Cardiac septum (tissue), 1 donor: ENCODE measurements around the gene MIDN. TPM values are rescaled to one million over a fixed set of nuclear protein-coding genes. Genes with fewer than 3 reads are reported as not detected.

Experiments
- DNase-seq: peaks from one replicate; pipeline ENCODE4 v3.0.0-alpha.2; 2020; ENCODE audit warnings: low spot score
- intact Hi-C: fragments of 100-400 bp; cut with DNase I; formaldehyde crosslinking; loops from one replicate; pipeline ENCODE4 v1.14.0; 2022
- total RNA-seq: library from RNA; stranded (reverse); fragmentation: NEBNext Ultra II Directional; extraction: Animal tissue kit (Norgen Biotek cat#: 25700); gene quantifications from one replicate; pipeline ENCODE4 v1.2.1, GENCODE V29; 2021
- donor health status: DM: no; HTN: no; CAD: no.

MIDN gene
- total RNA-seq, 1 donor from 2014 or later = 97.5 TPM

DNA sequence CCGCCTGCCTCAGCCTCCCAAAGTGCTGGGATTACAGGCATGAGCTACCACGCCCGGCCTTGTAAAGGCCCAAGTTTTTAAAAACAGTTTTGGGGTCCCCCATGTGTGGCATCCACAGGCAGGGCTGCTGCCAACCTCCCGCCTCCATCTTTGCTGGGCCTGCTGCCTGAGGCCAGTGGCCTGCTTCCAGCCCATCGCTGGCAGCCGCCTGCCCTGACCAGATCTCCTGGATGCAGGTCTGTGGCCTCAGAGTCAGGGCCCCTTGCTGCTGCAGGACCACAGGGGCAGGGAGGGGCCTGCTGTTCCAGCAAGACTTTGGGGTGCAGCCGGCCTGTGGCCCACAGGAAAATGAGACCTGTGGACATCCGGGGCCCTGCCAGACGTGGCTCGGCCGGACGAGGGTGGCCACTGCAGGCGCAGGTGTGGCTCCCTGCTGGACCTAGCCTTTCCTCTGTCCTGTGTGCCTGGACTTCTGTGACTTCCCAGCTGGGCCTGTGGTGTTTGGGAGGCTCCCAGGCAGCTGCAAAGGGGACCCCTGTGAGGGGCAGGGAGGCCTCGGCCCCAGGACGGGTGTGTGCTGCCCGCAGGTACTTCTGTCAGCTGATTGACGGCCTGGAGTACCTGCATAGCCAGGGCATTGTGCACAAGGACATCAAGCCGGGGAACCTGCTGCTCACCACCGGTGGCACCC lies 28.5 kb upstream of the MIDN start:
- intact Hi-C loops = loop anchor here (2.0 kb wide), 1 partner anchor 19 kb away; the partner anchor contains the start of gene CBARP
- no peak for DNase-seq

DNA sequence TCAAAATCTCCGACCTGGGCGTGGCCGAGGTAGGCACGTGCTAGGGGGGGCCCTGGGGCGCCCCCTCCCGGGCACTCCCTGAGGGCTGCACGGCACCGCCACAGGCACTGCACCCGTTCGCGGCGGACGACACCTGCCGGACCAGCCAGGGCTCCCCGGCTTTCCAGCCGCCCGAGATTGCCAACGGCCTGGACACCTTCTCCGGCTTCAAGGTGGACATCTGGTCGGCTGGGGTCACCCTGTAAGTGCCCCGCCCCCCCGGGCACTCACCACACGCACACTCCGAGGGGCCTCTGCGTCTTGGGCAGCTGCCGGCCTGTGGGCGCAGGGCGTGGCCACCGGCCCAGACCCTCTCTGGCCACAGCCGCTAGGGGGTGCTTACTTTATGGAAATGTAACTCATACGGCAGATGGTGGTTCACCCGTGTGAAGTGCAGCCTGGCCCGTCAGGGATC lies 27.9 kb upstream of the MIDN start:
- intact Hi-C loops = loop anchor here (2.0 kb wide), 1 partner anchor 18 kb away; the partner anchor contains the start of gene CBARP
- no peak for DNase-seq

DNA sequence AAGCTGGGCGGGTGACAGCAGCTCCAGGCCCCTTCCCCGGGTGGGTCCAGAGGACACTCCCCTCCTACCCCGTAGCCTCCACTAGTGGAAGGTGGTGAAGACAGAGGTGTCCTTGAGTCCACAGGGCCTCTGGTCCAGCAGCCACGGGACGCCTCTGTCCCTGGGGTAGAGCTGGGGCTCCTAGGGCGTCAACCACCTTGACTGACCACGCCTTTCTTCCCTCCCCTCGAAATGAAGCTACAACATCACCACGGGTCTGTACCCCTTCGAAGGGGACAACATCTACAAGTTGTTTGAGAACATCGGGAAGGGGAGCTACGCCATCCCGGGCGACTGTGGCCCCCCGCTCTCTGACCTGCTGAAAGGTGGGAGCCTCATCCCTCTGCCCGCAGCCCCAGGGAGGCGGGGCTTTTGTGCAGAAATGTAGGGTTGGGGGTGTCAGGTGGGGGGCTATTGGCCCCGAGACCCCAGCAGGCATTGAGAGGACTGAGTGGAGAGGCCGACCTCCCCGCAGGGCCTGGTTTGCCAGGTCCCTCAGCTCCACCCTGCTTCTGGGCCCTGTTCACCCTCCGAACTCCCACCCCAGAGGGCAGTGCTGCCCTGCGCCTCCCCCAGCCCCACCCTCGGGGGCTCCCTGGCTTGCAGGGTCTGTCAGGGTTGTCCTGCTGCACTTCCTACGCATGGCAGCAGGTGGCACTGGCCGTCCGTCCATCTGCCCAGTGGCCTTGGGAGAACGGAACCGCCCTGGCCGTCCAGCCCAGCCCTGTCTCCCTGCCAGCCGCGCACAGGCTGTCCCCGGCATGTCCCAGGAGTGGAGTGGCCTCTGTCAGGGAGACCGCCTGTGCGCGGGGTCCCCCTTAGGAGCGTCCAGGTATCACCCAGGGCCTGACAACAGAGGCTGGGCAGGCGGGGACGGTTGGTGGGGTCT lies 27.1 kb upstream of the MIDN start:
- intact Hi-C loops = loop anchor here (2.0 kb wide), 1 partner anchor 18 kb away; the partner anchor contains the start of gene CBARP

DNA sequence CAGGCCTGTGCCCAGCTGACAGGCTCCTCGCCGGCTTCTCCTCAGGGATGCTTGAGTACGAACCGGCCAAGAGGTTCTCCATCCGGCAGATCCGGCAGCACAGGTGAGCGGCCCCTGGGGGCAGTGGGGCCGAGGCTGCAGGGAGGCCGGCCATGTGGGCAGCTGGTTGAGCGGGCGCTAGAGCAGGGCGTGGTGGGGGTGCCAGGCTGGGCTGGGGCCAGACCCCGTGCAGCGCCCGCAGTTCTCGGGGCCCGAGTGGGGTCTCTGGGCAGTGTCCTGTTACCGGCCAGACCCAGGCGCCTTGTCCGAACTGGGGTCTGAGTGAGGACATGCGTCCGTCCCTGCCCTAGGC lies 26.5 kb upstream of the MIDN start:
- intact Hi-C loops = loop anchor here (2.0 kb wide), 1 partner anchor 17 kb away; the partner anchor contains the start of gene CBARP

More for the DNA sequence above, 27.1 kb upstream of the MIDN start:
- no peak for DNase-seq

DNA sequence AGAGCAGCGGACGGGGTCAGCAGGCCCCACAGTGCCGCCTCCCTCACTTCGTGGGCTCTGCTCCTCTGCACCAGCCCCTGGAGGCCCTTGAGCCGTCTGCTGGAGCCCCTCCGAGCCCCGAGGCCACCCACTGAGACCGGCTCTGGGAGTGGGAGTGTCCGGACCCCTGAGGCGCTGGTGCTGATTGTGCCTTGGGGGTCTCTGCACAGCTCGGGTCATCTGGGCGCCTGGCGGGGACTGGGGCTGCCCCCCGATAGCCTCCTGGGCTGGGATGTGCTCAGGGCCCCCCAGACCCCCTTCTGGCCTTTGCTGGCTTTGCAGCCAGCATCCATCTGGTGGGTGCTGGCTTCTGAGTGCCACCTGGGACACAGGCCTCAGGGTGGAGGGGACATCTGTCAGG lies 26.0 kb upstream of the MIDN start:
- intact Hi-C loops = no loop called here
- no peak for DNase-seq

More for the DNA sequence above, 26.5 kb upstream of the MIDN start:
- no peak for DNase-seq

DNA sequence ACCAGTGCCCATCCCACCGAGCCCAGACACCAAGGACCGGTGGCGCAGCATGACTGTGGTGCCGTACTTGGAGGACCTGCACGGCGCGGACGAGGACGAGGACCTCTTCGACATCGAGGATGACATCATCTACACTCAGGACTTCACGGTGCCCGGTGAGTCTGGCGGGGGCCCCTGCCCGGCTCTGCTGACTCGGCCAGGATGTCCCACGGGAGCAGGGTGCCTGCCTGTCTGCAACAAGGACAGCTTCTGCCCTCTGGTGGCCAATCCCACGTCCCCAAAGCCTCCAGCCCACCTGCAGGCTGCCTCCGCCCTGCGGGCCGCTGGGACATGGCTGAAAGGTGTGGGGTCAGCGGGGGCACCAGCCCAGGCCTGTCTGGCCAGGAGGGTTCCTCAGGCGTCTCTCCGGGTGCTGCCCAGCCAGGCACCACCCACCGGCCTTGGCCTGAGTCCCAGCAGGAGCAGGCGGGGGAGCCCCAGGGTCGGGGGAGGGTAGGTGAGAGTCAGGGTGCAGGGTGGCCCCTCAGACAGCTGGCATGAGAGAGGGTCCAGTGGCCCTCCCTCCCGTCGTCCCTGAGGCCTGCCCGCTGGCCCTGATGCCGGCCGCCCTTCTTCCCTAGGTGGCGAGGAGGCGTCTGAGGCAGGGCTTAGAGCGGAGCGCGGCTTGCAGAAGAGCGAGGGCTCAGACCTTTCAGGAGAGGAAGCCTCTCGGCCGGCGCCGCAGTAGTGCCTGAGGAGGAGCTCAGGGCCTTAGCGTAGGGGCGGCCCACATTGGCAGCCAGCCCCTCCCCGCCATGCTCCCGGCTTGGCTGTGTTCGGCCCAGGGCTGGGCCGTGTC lies 25.1 kb upstream of the MIDN start:
- DNase-seq = no peak
- intact Hi-C loops = loop anchor here (1.0 kb wide), 1 partner anchor 44 kb away; no protein-coding TSS in a partner anchor

DNA sequence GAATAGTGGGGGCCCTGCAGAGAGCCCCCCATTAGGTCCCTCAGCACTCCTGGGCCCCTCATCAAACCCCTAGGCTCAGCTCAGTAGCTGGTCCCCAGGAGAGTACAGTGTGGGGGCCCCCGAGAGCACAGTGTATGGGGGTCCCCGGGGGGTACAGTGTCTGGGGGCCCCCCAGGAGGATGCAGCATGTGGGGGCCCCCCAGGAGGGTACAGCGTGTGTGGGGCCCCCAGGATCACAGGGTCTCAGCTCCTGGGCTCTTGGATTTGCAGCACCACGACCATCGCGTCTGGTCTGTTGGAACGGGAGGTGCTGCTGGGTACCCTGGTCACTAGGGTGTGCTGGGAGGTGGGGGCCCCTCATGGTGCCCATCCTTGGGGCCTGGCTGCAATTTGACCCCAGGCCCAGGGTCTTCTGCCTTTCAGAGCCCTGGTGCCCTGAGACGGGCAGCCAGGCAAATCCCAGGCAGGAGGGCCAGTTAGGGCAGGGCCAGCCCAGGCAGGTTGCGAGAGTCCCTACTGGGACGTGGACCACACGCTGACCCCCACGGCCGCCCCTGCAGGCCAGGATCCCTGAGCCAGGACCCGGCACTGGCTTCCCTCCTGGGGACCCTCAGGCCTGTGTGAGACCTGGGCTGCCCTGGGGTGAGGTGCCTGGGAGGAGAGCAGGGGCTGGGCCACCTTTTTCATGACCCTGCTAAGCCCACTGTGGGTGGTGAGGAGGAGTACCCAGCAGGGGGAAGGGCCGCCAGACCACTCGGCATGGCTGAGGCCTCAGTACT lies 24.1 kb upstream of the MIDN start:
- intact Hi-C loops = no loop called here
- DNase-seq = no peak

DNA sequence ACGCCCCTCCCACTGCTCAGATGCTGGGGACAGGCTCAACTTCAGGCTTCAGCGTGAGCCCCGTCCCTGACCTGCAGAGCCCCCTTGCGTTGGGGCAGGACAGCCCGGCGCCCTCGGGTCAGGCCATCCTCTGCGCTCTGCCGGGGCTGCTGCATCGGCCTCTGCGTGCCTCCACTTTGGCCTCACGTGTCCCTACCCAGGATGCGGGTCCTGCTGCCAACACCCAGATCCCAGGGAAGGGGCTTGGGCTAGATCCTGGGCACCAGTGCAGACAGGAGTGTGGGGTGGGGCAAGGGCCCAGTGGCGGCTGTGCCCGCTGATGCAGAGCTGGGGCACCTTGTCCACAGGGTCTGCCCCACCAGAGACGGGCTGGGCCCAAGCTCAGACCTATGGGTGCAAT lies 23.5 kb upstream of the MIDN start:
- DNase-seq = no peak
- intact Hi-C loops = no loop called here

DNA sequence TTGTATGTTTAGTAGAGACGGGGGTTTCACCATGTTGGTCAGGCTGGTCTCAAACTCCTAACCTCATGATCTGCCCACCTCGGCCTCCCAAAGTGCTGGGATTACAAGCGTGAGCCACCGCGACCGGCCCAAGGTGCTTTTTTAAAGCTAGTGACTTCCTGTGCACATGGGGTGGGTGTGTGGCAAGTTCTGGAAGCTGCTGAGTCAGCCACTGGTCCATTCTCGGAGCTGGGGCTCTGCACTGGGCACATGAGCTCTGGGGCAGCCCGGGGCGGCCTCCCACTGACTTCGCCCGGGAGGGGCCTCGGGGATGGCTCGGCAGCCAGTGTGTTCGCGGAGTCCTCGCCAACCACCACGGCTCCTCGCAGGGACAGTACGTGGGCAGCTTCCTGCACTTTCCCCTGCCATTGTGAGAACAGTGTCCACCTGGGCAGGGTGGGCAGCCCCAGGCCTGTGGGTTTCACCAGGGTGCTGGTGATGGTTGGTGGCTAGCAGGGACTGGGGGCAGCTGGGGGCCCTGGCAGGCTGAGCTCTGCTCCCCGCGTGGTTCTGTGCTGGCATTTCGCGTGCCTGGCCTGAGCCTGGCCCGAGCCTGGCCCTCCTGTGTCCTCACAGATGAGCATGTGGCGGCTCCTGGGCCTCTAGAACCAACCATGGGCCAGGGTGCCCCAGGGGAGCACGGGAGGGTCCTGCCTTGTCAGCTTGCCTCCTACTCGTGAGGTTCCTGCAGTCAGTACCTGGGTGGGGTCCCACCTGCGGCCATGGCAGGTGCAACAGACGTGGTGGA lies 22.8 kb upstream of the MIDN start:
- intact Hi-C loops = no loop called here
- no peak for DNase-seq

DNA sequence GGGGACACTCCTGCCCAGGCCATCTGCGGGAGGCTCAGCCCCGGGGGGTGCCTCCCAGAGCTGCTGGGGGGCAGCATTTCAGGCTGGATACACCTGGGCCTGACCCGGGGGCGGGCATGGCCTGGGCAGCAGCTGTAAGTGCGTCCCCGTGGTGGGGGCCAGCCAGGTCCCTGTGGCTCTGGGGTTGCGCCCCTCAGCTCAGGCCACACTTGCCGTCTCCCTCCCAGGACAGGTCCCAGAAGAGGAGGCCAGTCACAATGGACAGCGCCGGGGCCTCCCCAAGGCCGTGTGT lies 22.2 kb upstream of the MIDN start:
- DNase-seq = no peak
- intact Hi-C loops = no loop called here

DNA sequence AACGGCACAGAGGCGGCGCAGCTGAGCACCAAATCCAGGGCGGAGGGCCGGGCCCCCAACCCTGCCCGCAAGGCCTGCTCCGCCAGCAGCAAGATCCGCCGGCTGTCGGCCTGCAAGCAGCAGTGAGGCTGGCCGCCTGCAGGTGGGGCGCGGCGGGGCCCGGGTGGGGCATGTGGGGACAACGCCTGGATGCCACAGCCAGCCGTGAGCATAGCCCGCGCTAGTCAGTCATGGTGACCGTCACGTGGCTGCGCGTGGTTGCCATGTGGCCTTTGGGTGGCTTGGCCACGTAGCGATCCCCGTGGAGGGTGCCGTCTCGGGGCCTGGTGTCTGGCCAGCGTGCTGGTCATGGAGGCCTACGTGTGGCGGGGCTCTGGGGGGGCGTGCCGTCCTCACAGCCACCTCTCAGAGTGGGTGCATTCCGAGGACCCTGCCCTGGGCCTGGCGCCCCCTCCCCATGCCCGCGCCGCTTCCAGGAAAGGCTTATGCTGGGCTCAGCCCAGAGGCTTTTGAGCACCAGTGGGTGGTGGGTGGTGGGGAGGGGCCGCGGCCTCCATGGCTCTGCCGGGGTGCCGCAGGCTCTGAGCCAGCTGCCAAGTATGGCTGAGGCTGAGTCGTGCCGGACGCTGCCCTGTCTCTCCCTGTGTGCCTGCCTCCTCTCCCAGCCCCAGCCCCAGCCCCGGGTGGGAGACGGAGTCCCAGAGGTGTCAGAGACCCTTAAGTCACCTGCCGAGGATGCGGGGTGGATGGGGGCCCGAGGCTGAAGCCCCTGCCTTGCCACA lies 21.7 kb upstream of the MIDN start:
- intact Hi-C loops = no loop called here
- DNase-seq = no peak

DNA sequence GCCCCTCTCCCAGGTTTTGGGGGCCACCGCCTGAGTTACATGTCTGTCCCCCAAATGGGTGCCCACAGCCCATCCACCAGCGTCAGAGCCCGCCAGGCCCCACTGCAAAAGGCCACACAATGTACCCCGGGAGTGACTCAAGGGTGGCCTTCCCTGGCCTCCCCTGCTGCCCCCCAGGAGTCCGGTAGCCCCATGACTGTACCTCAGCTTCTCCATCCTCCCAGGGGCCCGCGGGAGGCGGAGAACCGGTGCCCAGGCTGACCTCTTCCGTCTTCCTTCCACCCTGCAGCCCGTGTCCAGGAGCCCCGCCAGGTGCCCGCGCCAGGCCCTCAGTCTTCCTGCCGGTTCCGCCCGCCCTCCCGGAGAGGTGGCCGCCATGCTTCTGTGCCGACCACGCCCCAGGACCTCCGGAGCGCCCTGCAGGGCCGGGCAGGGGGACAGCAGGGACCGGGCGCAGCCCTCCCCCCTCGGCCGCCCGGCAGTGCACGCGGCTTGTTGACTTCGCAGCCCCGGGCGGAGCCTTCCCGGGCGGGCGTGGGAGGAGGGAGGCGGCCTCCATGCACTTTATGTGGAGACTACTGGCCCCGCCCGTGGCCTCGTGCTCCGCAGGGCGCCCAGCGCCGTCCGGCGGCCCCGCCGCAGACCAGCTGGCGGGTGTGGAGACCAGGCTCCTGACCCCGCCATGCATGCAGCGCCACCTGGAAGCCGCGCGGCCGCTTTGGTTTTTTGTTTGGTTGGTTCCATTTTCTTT lies 20.9 kb upstream of the MIDN start:
- DNase-seq = no peak
- intact Hi-C loops = no loop called here

DNA sequence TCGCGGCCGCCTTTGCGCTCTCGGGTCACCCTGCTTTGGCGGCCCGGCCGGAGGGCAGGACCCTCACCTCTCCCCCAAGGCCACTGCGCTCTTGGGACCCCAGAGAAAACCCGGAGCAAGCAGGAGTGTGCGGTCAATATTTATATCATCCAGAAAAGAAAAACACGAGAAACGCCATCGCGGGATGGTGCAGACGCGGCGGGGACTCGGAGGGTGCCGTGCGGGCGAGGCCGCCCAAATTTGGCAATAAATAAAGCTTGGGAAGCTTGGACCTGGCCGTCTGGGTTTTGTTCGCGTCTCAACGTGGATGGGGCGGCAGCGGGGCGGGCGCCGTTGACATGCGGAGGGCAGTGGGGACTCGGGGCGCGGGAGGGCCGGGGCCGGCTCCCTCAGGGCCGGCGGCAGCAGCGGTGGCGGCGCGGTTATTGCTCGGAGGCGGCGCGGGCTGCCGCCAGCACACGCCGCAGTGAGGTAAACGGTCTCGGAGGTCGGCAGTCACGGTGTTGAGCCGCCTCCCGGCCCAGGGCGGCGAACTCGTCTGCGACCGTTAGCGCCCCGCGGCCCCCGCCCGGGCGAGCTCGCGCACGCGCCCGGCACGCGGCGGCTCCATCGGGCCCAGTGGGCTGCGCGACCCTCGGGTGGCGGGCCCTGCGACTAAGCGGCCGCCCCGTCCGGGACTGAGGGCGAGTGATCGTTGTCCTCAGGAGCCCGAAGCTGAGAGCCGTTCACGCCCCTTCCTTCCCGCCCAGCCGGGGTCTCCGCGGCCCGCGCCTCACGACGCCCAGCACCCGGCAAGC lies 20.0 kb upstream of the MIDN start:
- intact Hi-C loops = no loop called here

DNA sequence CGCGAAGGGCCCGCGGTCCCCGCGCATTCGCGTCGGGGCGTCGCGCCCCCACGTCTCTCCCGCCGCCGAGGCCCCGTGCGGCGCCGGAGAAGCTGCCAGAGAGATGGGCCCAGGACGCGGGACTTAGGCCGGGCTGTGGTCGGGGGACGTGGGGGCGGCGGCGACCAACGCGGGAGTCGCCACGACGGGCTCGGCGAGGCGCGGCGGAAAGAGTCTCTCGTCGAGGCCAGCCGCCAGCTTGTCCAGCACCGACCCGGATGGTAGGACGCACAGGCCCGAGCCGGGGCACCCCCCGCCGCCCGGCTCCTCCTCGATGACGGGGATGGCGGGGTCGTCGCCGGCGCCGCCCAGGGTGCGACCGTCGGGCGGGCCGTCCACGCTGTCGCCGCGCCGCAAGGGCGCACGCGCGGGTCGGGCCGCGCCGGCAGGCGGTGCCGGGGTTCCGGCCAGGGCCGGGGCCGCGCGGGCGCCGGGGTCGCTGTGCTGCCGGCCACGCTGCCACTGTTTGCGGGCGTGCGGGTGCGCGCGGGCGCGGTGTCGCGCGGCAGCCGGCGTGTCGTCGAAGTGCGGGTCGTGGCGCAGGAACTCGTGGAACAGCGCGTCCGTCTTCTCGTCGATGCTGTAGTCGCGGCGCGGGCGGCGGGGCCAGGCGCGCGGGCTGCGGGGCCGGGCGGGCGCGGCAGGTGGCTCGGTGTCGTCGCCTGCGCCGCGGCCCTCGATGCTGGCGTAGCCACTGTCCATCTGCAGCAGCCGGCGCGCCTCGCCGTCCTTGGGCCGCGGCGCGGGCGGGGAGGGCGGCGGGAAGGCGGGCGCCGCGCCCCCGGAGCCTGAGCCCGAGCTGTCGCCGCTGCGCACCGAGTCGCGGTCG lies 19.1 kb upstream of the MIDN start:
- intact Hi-C loops = no loop called here
- no peak for DNase-seq

More for the DNA sequence above, 20.0 kb upstream of the MIDN start:
- no peak for DNase-seq
